Measurements from ENCODE around the gene FAM83E. TPM values are rescaled to one million over a fixed set of nuclear protein-coding genes. Genes with fewer than 3 reads are reported as not detected.

The FAM83E gene
- total RNA-seq, 4 donors from 2014 or later, result 0.15 TPM; not detected in 3

DNA sequence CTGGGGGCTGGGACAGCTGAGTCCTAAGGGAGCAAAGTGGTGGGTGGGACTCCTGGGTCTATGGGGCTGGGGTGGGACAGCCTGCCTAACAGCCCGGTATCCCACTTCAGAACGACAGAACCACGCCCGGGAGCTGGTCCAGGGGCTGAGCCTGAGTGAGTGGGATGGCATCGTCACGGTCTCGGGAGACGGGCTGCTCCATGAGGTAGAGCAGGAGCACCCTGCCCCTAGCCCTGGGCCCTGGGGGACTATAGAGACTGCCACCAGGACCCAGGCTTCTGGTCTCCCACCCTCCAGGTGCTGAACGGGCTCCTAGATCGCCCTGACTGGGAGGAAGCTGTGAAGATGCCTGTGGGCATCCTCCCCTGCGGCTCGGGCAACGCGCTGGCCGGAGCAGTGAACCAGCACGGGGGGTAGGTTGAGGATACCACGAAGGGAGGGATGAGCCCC lies 13.0 kb upstream of the FAM83E start:
- TF ChIP-seq, protein P1, sequence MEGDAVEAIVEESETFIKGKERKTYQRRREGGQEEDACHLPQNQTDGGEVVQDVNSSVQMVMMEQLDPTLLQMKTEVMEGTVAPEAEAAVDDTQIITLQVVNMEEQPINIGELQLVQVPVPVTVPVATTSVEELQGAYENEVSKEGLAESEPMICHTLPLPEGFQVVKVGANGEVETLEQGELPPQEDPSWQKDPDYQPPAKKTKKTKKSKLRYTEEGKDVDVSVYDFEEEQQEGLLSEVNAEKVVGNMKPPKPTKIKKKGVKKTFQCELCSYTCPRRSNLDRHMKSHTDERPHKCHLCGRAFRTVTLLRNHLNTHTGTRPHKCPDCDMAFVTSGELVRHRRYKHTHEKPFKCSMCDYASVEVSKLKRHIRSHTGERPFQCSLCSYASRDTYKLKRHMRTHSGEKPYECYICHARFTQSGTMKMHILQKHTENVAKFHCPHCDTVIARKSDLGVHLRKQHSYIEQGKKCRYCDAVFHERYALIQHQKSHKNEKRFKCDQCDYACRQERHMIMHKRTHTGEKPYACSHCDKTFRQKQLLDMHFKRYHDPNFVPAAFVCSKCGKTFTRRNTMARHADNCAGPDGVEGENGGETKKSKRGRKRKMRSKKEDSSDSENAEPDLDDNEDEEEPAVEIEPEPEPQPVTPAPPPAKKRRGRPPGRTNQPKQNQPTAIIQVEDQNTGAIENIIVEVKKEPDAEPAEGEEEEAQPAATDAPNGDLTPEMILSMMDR (IDR thresholded peaks at IDR 0.05 in 4 of 5, conservative IDR thresholded peaks at IDR 0.05 in 1 of 5), result no peak
- no peak for TF ChIP-seq POLR2A (IDR thresholded peaks at IDR 0.05)
- H3K27ac ChIP-seq, result peak overlapping the region in 1 of 4 donors; percentile 100
- ATAC-seq (no peak), DNase-seq (no peak)
- H3K4me1 ChIP-seq, result peaks cover 46 to 54% of the 10 kb centered on the region in 2 donors
- H3K4me3 ChIP-seq, result no peak overlapping the region
- intact Hi-C loops (cut with DNase I; ENCODE audit: low total_unique reads) (no loop called here), in situ Hi-C loops (cut with MboI; ENCODE audit: low sequenced_read_pairs in 4 of 4) (loop anchor here in 1 of 4 donors (25.0 kb wide), 1 partner anchor 109 kb away; the partner anchor contains the start of genes IZUMO1 and RASIP1)
- H3K9me3 ChIP-seq, result no peaks in the 10 kb centered on the region
- H3K27me3 ChIP-seq, result no peaks in the 10 kb centered on the region
- peaks cover 0 to 4% of the 10 kb centered on the region in 2 donors for H3K36me3 ChIP-seq

DNA sequence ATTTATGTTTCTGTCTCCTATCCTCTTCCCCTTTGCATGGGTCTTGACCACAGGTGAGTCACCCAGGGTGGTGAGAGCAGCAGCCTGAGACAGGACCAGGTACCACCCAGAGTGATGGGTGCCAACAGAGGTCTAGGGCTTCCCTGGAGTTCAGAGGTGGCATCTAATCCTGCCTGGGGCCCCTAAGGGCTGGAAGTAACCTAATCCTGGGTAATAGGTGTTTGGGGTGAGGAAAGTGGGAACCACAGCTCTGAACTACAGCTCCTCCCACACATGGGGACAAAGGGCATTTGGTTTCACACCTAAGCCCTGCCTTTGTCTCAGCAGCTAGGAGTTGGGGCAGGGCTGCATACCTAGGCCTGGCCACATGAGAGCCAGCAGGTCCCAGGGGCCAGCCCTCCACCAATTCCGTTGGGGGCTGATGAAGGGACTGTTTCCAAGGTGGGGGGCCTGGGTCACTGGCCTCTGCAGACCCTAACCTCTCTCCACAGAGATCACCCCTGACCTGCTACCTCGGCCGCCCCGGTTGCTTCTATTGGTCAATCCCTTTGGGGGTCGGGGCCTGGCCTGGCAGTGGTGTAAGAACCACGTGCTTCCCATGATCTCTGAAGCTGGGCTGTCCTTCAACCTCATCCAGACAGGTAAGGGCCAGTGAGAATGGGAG lies 12.5 kb upstream of the FAM83E start:
- ATAC-seq (no peak), DNase-seq (no peak)
- H3K4me3 ChIP-seq, result no peak overlapping the region
- peak overlapping the region in 1 of 4 donors; percentile 100 for H3K27ac ChIP-seq
- no peaks in the 10 kb centered on the region for H3K27me3 ChIP-seq
- no peaks in the 10 kb centered on the region for H3K9me3 ChIP-seq
- peaks cover 0 to 4% of the 10 kb centered on the region in 2 donors for H3K36me3 ChIP-seq
- intact Hi-C loops (cut with DNase I; ENCODE audit: low total_unique reads) (no loop called here), in situ Hi-C loops (cut with MboI; ENCODE audit: low sequenced_read_pairs in 4 of 4) (loop anchor here in 1 of 4 donors (25.0 kb wide), 1 partner anchor 110 kb away; the partner anchor contains the start of genes IZUMO1 and RASIP1)
- TF ChIP-seq, protein P1 (IDR thresholded peaks at IDR 0.05 in 4 of 5, conservative IDR thresholded peaks at IDR 0.05 in 1 of 5), result no peak
- TF ChIP-seq POLR2A (IDR thresholded peaks at IDR 0.05), result no peak
- peaks cover 41 to 49% of the 10 kb centered on the region in 2 donors for H3K4me1 ChIP-seq

DNA sequence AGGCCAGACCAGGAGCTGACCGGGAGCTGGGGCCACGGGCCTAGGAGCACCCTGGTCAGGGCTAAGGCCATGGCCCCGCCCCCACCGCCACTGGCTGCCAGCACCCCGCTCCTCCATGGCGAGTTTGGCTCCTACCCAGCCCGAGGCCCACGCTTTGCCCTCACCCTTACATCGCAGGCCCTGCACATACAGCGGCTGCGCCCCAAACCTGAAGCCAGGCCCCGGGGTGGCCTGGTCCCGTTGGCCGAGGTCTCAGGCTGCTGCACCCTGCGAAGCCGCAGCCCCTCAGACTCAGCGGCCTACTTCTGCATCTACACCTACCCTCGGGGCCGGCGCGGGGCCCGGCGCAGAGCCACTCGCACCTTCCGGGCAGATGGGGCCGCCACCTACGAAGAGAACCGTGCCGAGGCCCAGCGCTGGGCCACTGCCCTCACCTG lies 11.0 kb upstream of the FAM83E start:
- Histone ChIP-seq H3K27ac (peak overlapping the region in 3 of 4 donors; percentile 90 to 99 (median 94)), H3K9me3 (no peaks in the 10 kb centered on the region), H3K27me3 (no peaks in the 10 kb centered on the region), H3K4me3 (no peak overlapping the region), H3K4me1 (peaks cover 26 to 34% of the 10 kb centered on the region in 2 donors), H3K36me3 (peaks cover 0 to 4% of the 10 kb centered on the region in 2 donors)
- intact Hi-C loops (cut with DNase I; ENCODE audit: low total_unique reads), result no loop called here
- DNase-seq (no peak), ATAC-seq (no peak)
- in situ Hi-C loops (cut with MboI; ENCODE audit: low sequenced_read_pairs in 4 of 4), result loop anchor here in 1 of 4 donors (25.0 kb wide), 1 partner anchor 111 kb away; the partner anchor contains the start of genes IZUMO1 and RASIP1
- TF ChIP-seq, protein P1 (IDR thresholded peaks at IDR 0.05 in 4 of 5, conservative IDR thresholded peaks at IDR 0.05 in 1 of 5), result no peak
- no peak for TF ChIP-seq POLR2A (IDR thresholded peaks at IDR 0.05)

DNA sequence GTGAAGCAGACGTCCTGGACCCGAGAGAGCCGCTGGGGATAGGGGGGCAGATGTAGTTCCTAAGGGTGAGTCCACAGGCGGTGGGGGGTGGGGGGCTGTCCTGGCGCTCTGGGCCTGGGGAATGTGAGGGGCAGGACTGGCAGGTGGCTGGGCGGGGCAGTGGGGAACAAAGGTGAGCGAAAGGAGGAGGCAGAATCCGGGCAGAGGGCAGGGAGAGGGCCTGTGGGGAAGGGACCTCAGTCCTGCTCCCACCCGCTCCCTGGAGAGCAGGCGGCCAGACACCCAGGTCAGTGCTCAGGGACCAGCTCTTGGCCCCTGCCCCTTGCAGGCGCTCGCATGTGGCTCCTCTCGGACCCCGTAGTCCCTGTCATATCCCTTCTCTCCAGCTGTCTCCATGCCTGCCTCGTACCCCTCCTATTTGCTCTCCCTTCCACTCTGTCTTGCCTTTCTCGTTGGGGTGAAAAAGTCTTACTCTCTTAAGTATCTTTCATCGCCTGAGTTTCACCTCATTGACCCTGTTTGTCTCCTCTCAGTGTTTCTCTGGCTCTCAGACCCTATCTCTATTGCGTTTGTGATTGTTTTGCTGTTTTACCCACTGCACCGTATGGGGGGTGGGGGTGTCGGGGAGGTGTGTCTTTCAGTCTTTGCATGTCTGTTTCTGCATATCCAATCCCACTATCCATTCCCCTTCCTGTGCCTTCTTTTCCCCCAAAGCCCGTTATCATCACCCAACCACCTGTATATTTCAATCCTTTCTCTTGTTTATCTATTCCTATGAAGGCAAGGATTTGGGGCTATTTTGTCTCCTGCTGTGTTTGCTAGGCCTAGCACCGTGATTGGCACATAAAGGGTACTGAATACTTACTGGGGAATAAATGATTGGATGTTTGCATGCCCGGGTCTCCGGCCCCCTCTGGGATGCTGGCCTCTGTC lies 10.2 kb upstream of the FAM83E start:
- TF ChIP-seq POLR2A (IDR thresholded peaks at IDR 0.05), result no peak
- TF ChIP-seq, protein P1 (IDR thresholded peaks at IDR 0.05 in 4 of 5, conservative IDR thresholded peaks at IDR 0.05 in 1 of 5), result no peak
- Histone ChIP-seq H3K9me3 (no peaks in the 10 kb centered on the region), H3K27ac (peak overlapping the region; percentile 90 to 99 (median 94)), H3K4me1 (peaks cover 19 to 29% of the 10 kb centered on the region in 2 donors), H3K27me3 (no peaks in the 10 kb centered on the region), H3K36me3 (peaks cover 0 to 4% of the 10 kb centered on the region in 2 donors), H3K4me3 (peak overlapping the region; percentile 55 to 75 (median 72))
- ATAC-seq (no peak), DNase-seq (no peak)
- intact Hi-C loops (cut with DNase I; ENCODE audit: low total_unique reads), result no loop called here
- in situ Hi-C loops (cut with MboI; ENCODE audit: low sequenced_read_pairs in 4 of 4), result loop anchor here in 1 of 4 donors (25.0 kb wide), 1 partner anchor 112 kb away; the partner anchor contains the start of genes IZUMO1 and RASIP1
